ENCODE data around the gene TRABD2A. TPM values are rescaled to one million over a fixed set of nuclear protein-coding genes. Genes with fewer than 3 reads are reported as not detected.

Gene TRABD2A
- total and polyA plus RNA-seq, 9 of the 15 experiments (the other 6 are each of a cell fraction or from before 2014, with no cell fraction given), result 0.07 to 0.45 (median 0.25) TPM

- TF ChIP-seq MGA (IDR thresholded peaks at IDR 0.05) (no peak), GATAD2A (IDR thresholded peaks at IDR 0.05) (no peak), ZNF134 (CRISPR knock-in tag; conservative IDR thresholded peaks at IDR 0.05) (no peak), ZNF398 (CRISPR knock-in tag; IDR thresholded peaks at IDR 0.05) (no peak), E2F6 (IDR thresholded peaks at IDR 0.05; ENCODE audit: borderline replicate concordance in 1 of 2, extremely low read depth in 1 of 2, insufficient read depth in 1 of 2, insufficient read length in 1 of 2, low read depth in 1 of 2, low read length in 1 of 2, poor library complexity in 1 of 2, severe bottlenecking in 1 of 2) (peak in 1 of 2 experiments; percentile 54), PKNOX1 (IDR thresholded peaks at IDR 0.05) (0 out of 2 replicates have a peak, but pooled peaks have one; percentile 31), RAD21 (CRISPR knock-in tag; conservative IDR thresholded peaks at IDR 0.05 in 1 of 2, IDR thresholded peaks at IDR 0.05 in 1 of 2) (peak; percentile 72 to 78)
Observed at GRCh38 chr2:84881581-84882413, 913 bp upstream of the TRABD2A start (continued).
